Umbilical cord (tissue), 2 donors: ENCODE measurements around the gene POLE4. TPM values are rescaled to one million over a fixed set of nuclear protein-coding genes. Genes with fewer than 3 reads are reported as not detected.
A peak's percentile ranks its signal among the peaks of the same experiment; 100 is the strongest.

Experiments used
- DNase-seq: peaks from one replicate; pipeline ENCODE4 v3.0.0-alpha.2; 2015; ENCODE audit warnings: low spot score
- total RNA-seq: library from RNA; depleted of rRNA; stranded (reverse); fragments of >200 nt; gene quantifications from one replicate; pipeline ENCODE4 v1.2.3, GENCODE V29; 2014; ENCODE audit warnings: low replicate concordance; ENCODE audit not compliant: insufficient read depth

POLE4 gene
- total RNA-seq, 1 donor from 2014 or later: 31.8 TPM

DNA sequence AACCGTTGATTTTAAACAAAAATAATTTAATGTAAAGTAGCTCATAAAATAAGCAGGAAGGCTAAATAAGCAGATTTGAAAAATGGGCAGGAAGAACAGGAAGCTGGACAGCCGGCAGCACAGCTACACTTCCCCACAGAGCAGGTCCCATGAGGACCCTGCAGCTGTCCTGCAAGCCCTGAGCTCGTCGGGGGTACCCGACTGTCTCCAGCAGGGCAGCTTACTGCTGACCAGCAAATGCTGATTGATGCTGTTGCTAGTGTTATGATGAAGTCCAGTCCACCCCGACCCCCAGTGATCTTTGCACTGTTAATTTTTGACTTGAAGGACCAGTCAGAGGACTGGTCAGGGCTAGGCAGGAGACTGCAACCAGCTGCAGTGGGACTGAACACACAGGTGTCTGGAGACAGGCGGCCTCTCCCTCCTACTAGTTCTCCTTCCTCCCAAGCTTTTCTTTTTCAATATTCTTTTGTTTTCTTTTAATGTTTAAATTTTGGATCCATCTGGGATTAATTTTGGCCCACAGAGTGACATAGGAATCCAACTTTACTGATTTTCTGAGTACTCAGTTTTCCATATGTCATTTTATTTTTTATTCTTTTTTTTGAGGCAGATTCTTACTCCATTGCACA, 27.7 kb downstream of the POLE4 start:
- no peak for DNase-seq

DNA sequence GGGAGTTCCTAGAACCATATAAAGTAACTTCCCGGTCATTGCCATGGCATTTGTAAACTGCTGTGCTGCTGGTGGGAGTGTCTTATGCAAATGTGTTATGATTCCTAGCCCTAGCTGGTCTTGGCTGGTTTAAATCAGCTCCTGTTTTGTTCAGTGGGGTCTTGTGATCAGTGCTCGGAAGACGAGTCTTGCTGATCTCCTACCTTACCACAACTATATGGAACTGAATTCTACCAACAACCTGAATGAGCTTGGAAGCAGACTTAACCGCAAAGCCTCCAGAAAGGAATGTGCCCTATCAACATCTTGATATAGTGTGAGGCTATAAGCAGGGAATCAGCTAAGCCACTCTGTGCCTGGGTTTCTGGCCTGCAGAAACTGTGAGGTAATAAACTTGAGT, 33.5 kb downstream of the POLE4 start:
- peak; percentile 85 for DNase-seq

DNA sequence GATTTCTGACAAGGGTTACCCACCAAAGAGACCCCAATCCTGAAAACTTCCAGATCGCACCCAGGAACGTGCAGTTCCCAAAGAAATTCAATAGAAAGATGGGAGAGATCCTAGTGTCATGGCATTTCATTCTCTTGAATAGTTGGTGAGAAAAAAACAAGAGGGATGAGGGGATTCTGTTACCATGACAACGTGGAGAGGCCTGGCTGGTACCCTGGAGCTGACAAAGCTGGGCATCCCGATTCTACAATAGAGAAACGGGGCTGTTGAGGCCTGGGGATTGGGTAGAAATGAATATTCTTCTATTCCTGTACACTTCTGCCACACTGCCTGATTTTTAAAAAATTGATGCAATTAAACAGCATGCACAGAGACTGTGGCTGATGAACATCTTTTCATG, 41.0 kb downstream of the POLE4 start:
- no peak for DNase-seq

DNA sequence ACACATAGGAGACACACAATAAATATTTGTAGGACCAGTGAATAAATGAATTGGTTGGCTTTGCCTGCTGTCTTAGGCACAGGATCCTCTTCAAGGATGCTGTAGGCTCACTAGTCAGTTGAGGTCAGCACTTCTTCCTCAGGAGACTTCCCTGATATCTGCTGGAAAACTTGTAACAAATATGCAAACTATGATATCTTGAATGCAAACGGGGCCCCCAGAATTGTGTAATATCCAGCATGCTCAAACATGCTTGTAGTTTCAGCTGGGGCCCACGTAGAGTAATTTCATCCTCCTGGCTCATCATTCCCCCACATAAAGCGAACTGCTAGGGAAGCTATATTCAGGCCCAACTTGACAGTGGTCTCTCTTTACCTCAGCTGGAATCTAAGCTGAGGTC, 43.6 kb downstream of the POLE4 start:
- peak; percentile 91 for DNase-seq

DNA sequence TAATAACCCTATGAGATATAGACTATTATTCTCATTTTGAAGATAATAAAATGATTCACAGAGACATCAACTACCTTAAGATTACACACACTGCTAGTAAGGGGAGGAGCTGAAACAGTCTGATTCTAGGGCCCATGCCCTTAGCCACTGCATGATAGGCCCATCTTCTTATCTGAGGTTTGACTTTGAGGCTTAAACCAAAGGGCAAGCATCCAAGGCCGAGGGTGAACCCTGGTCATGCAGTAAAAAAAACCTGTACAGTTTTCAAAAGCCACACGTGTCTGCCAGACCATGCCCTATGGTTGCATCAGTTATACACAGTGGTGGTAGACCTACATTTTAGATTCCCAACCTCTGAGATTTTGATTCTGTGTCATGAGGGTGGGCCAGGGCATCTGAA, 44.8 kb downstream of the POLE4 start:
- peak; percentile 84 for DNase-seq

DNA sequence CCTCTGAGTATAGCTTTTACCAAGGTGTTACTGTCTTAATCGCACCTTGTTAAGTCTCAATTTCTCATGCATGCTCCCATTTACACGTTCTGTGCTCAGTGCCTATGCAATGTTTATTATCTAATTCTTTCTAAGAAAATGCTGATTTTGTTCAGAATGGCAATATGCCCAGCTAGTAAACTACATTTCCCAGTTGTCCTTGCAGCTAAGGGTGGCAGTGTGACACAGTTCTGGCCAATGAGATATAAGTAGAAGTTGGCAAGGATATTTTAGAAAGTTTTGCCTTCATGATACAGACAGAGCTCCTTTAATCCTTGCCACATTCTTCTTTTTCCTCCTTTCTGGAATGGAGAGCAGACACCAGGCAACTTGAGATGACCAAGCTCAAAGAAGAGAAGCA, 45.3 kb downstream of the POLE4 start:
- peak; percentile 31 for DNase-seq

DNA sequence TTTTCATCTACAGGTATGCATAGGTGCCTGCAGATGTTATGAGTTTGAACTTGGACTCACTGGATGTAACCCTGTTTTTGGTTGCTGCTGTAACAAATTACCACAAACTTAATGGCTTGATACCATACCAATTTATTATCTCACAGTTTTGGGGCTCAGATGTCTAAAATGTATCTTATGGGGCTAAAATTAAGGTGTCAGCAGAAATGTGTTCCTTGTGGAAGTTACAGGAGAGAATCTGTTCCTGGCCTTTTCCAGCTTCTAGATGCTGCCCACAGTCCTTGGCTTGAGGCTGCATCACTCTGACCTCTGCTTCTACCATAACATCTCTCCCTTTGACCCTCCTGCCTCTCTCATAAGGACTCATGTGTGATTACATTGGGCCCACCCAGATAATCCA, 47.6 kb downstream of the POLE4 start:
- DNase-seq: no peak

DNA sequence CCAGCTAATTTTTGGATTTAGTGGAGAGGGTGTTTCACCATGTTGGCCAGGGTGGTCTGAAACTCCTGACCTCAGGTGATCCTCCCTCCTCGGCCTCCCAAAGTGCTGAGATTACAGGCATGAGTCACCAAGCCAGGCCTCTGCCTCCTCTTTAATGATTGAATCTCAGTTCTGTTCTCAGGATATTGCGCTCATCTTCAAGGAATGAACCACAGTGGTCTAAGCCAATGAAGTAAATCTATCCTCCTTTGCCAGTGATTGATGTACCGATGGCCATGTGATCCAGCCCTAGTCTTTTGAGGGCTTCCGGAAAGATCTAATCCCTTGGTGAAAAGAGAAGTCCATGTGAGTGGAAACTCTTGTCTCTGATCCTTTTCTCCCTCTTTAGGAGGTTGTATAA, 48.6 kb downstream of the POLE4 start:
- DNase-seq: no peak

DNA sequence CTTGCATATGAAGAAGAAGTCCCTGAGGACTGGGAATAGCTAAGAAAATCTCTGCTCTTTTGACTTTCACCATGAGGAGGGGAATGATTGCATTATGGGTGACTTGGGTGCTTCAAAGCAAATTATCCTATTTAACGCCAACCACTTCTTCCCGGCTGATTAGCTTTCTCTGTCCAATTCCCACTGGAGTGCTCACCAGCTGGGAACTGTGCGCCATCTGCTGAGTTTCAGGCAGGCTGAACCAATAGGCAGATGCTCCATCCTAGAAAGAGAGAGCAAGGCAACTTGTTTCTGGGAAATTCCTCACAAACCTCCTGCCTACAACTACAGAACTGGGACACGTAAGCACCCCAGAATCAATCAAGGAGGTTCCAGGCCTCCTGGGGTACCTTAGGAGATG, 49.4 kb downstream of the POLE4 start:
- DNase-seq: no peak

DNA sequence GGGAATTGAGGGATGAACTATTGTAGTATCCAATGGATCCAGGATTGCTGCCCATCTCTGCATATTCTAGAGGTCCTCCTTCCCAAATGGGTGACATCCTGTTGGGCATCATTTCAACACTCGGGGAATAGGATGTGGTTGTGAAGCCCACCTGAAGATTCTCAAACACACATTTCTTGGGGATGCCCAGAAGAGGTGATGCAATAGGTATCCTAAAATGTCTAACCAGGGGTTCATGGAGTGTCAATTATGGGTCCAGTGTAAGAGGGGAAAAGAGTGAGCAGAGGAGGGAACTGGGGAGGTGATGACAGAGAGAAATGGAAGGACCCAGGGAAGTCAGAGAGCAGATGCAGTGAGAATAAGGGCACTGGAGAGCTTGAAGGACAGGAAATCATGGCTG, 52.1 kb downstream of the POLE4 start:
- no peak for DNase-seq

DNA sequence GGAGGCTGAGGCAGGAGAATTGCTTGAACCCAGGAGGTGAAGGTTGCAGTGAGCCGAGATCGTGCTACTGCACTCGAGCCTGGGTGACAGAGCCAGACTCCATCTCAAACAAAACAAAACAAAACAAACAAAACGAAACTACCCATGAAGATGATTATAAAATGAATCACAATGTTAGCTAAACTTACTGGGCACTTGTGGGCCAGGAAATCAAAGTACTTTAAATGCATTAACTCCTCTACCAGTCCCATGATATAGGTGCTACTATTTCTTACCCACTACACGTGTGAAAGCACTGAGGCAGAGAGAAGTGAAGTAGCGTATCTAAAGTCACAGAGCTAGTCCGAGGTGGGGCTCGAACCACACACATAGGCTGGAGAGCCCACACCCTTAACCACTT, 53.6 kb downstream of the POLE4 start:
- DNase-seq: no peak

DNA sequence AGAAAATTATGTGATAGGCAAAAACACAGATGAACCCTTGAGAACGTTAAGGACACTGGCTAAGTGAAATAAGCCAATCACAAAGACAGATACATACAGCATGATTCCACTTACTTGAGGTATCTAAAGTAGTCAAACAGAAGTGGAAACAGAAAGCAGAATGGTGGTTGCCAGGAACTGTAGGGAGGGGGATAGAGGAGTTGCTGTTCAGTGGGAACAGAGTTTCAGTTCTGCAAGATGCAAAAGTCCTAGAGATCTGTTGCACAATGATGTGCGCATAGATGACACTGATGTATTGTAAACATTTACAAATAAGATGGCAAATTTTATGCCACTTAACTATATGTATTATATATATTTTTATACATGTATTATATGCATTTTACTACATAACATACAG, 59.7 kb downstream of the POLE4 start:
- no peak for DNase-seq

Other genes starting within 250 kb of the POLE4 start
- 31.3 TPM for gene HK2, start 124.5 kb upstream of the POLE4 start, total RNA-seq
- gene TACR1, start 240.9 kb downstream of the POLE4 start, total RNA-seq: 8.2 TPM